Measurements from ENCODE around the gene CD84.
A peak's percentile ranks its signal among the peaks of the same experiment; 100 is the strongest.
"Not testable (repeated sequence)": the region's sequence is repeated elsewhere in the genome, so short reads cannot be mapped to it uniquely, and the experiment has no call there.

Gene CD84

DNA sequence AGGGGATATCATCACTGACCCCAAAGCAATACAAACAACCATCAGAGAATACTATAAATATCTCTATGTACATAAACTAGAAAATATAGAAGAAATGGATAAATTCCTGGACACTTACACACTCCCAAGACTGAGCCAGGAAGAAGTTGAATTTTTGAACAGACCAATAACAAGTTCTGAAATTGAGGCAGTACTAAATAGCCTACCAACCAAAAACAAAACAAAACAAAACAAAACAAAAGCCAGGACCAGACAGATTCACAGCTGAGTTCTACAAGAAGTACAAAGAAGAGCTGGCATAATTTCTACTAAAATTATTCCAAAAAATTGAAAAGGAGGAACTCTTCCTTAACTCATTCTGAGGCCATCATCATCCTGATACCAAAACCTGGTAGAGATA is 18.5 kb downstream of the CD84 start:
- H3K4me3 ChIP-seq (ENCODE audit: low read depth, low read length): no peak overlapping the region
- TF ChIP-seq, protein P1, sequence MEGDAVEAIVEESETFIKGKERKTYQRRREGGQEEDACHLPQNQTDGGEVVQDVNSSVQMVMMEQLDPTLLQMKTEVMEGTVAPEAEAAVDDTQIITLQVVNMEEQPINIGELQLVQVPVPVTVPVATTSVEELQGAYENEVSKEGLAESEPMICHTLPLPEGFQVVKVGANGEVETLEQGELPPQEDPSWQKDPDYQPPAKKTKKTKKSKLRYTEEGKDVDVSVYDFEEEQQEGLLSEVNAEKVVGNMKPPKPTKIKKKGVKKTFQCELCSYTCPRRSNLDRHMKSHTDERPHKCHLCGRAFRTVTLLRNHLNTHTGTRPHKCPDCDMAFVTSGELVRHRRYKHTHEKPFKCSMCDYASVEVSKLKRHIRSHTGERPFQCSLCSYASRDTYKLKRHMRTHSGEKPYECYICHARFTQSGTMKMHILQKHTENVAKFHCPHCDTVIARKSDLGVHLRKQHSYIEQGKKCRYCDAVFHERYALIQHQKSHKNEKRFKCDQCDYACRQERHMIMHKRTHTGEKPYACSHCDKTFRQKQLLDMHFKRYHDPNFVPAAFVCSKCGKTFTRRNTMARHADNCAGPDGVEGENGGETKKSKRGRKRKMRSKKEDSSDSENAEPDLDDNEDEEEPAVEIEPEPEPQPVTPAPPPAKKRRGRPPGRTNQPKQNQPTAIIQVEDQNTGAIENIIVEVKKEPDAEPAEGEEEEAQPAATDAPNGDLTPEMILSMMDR (IDR thresholded peaks at IDR 0.05; ENCODE audit: borderline replicate concordance, insufficient read depth, low read depth, low read length): no peak

DNA sequence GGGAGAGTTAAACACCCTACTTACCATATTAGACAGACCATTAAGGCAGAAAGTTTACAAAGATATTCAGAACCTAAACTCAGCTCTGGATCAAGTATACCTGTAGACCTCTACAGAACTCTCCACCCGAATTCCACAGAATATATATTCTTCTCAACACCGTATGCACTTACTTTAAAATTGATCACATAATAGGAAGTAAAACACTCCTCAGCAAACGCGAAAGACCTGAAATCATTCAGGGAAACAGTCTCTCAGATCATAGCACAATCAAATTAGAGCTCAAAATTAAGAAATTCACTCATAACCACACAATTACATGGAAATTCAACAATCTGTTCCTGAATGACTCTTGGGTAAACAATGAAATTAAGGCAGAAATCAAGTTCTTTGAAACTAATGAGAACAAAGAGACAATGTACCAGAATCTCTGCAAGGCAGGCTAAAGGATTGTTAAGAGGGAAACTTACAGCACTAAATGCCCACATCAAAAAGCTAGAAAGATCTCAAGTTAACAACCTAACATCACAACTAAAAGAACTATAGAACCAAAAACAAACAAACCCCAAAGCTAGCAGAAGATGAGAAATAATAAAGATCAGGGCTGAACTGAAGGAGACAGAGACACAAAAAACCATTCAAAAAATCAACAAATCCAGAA is 19.1 kb downstream of the CD84 start:
- TF ChIP-seq, protein P1 (IDR thresholded peaks at IDR 0.05; ENCODE audit: borderline replicate concordance, insufficient read depth, low read depth, low read length): no peak
- no peak overlapping the region for H3K4me3 ChIP-seq (ENCODE audit: low read depth, low read length)

DNA sequence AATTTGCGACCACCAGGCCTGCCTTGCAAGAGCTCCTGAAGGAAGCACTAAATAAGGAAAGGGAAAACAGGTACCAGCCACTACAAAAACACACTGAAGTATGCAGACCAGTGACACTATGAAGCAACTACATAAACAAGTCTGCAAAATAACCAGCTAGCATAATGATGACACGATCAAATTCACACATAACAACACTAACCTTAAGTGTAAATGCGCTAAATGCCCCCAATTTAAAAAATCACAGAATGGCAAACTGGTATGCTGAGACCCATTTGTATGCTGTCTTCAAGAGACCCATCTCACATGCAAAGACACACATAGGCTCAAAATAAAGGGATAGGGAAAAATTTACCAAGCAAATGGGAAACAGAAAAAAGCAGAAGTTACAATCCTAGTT is 19.9 kb downstream of the CD84 start:
- H3K4me3 ChIP-seq (ENCODE audit: low read depth, low read length): not testable (repeated sequence)

DNA sequence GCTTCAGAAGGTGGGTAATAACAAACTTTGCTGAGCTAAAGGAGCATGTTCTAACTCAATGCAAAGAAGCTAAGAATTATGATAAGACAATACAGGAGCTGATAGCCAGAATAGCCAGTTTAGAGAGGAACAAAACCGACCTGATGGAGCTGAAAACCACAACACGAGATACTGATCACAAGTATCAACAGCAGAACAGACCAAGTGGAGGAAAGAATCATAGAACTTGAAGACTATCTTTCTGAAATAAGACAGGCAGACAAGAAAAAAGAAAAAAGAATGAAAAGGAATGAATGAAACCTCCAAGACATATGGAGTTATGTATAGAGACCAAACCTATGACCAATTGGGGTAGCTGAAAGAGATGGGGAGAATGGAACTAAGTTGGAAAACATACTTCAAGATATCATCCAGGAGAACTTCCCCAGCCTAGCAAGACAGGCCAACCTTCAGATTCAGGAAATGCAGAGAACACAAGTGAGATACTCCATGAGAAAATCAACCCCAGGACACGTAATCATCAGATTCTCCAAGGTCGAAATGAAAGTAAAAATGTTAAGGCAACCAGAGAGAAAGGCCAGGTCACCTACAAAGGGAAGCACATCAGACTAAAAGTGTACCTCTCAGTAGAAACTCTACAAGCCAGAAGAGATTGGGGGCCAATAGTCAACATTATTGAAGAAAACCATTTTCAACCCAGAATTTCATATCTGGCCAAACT is 20.5 kb downstream of the CD84 start:
- no peak overlapping the region for H3K4me3 ChIP-seq (ENCODE audit: low read depth, low read length)
- TF ChIP-seq, protein P1 (IDR thresholded peaks at IDR 0.05; ENCODE audit: borderline replicate concordance, insufficient read depth, low read depth, low read length): no peak

DNA sequence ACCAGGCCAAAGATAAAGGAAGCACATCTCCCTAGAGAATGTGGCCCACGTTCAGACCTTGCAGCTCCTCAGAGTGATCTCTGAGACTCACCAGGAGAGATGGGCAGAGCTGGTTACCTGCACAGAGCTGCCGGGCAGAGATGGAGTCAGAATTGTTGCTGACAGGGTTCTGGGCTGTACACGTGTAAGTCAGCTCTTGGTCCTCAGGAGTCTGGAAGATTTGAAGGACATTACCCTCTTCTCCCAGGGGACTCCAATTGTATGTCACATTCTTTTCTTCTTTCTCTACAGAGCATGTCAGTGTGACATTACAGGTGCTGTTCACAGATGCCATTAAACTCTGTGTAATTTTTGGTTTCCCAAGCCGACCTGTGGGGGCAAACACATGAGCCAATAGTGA is 25.5 kb downstream of the CD84 start:
- TF ChIP-seq, protein P1 (IDR thresholded peaks at IDR 0.05; ENCODE audit: borderline replicate concordance, insufficient read depth, low read depth, low read length): no peak
- no peak overlapping the region for H3K4me3 ChIP-seq (ENCODE audit: low read depth, low read length)

DNA sequence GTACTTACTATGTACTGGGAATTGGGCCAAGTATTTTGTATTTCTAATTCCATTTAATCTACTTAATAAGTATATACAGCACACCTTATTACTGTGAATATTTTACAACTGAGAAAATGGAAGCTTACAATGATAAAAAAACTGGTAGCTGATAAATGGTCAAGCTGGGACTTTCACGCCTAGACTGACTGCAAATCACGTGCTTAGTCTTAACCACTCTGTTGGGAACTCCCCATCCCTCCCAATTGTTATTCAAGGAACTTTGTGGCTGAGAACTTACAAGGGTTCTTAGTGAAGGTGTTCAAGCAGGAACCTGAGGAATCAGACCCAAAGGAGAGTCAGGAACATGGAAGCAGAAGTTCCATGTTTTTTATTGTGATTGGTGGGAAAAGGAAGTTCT is 26.9 kb downstream of the CD84 start:
- H3K4me3 ChIP-seq (ENCODE audit: low read depth, low read length): no peak overlapping the region
- TF ChIP-seq, protein P1 (IDR thresholded peaks at IDR 0.05; ENCODE audit: borderline replicate concordance, insufficient read depth, low read depth, low read length): no peak

DNA sequence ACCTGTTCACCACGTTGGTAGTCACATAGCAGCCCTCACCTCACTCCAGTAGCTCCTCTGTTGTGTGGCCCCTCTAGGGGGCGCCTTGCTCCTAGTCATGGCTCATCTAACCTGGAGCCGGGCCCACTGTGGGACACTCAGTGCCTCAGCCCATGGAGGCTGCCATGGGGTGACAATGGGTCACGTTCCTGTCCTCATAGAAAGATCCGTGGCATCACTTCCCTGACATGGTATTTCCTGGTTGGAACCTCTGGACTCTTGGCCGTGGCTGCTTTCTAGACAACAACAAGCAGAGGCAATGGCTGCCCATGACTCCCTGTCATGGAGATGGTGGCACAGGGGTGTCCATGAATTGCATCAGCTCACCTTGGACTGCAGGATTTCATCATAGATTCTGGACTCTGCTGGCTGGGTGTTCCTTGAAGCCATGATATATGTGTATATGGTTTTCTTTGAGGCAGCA is 28.7 kb downstream of the CD84 start:
- TF ChIP-seq, protein P1 (IDR thresholded peaks at IDR 0.05; ENCODE audit: borderline replicate concordance, insufficient read depth, low read depth, low read length): peak; percentile 49

More for the DNA sequence above, 28.7 kb downstream of the CD84 start:
- H3K4me3 ChIP-seq (ENCODE audit: low read depth, low read length): no peak overlapping the region
